Body of pancreas (tissue), 4 donors: ENCODE data around the gene MECR. TPM values are rescaled to one million over a fixed set of nuclear protein-coding genes. Genes with fewer than 3 reads are reported as not detected.

Experiments
- ATAC-seq: fragments of 150-250 bp; one replicate; pipeline ENCODE4 v1.9.1; 2016
- DNase-seq, 4 donors: peaks; one replicate each; pipeline ENCODE4 v3.0.0-alpha.2; 2019
- H3K27ac ChIP-seq, 4 donors: fragments of 200-600 bp; sonication (generic); 1 replicate in 3 of 4; 2 replicates in 1 of 4; pipeline versions ENCODE4 v1.5.1 to v1.6.1; 2016 to 2019; ENCODE audit warnings: mild to moderate bottlenecking in 1 of 4, mixed read lengths in 1 of 4, moderate library complexity in 1 of 4
- H3K27me3 ChIP-seq, 2 donors: fragments of 200-600 bp; sonication (generic); one replicate each; pipeline ENCODE4 v1.6.0; 2016; ENCODE audit warnings: mild to moderate bottlenecking in 1 of 2
- H3K36me3 ChIP-seq, 2 donors: fragments of 200-600 bp; sonication (generic); replicated peaks in 1 of 2; 2 replicates each; pipeline ENCODE4 v1.5.1; 2016; ENCODE audit warnings: low read depth in 2 of 2; ENCODE audit not compliant: insufficient read depth in 1 of 2
- H3K4me1 ChIP-seq: fragments of 200-600 bp; sonication (generic); one replicate; pipeline ENCODE4 v1.6.0; 2016
- H3K4me3 ChIP-seq, 2 donors: fragments of 200-600 bp; sonication (generic); 1 replicate in 1 of 2; 2 replicates in 1 of 2; pipeline ENCODE4 v1.5.1; 2016 to 2019
- H3K9me3 ChIP-seq, 3 donors: fragments of 200-600 bp; sonication (generic); 1 replicate in 2 of 3; 2 replicates in 1 of 3; pipeline ENCODE4 v1.5.1; 2016
- POLR2A ChIP-seq, 3 donors: fragments of 450-650 bp; IDR thresholded peaks; one replicate each; pipeline ENCODE4 v1.6.1; 2016; ENCODE audit warnings: antibody characterized with exemption in 3 of 3, mild to moderate bottlenecking in 2 of 3
- WGBS, 2 donors: methylation state at CpG; one replicate each; pipeline ENCODE4 v1.1.5; 2017; 5-methylcytosine and 5-hydroxymethylcytosine counted together
- intact Hi-C: fragments of 100-400 bp; cut with DNase I; formaldehyde crosslinking; loops from one replicate; pipeline ENCODE4 v1.15.1; 2023
- total RNA-seq, 2 donors: library from RNA; depleted of rRNA; stranded (reverse); fragments of >200 nt; gene quantifications; one replicate each; pipeline ENCODE4 v1.1.0, GENCODE V29; 2016
- TF ChIP-seq, protein P1 (sequence below), 7 experiments: fragments of 450-650 bp in 4 of 7; fragments of 200-600 bp in 3 of 7; sonication (generic) in 3 of 7; IDR thresholded peaks; one replicate each; pipeline ENCODE4 v1.5.1; 2016 to 2019; ENCODE audit warnings: antibody characterized with exemption in 7 of 7

Gene MECR
- total RNA-seq, 2 donors from 2014 or later, result 10.6 to 30.7 TPM

DNA sequence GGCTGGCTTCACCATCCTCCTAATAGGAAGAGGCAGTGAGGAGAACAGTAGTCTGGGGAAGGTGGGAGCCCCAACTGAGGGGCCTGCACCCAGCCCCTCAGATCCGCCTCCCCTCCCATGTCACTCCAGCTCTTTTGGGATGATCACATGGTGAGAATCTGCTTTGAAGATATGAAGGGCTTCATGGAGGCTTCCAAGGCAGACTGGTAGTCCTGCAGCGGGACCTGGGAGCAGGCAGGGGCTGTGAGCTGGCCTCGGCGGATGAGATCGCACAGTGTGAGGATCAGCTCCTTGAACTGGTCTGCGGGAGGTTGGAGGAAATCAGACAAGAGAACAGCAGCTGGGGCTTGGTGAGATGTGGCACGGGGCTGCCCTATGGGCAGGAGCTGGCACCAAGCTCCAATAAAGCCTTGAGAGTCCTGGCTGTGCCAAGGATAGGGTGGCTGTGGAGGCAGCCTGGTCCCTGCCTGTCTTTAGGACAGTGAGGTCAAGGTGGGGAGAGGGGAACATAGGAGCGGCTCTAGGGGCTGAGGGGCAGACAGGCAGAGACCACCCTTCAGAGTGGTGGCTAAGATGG, 36.8 kb downstream of the MECR start:
- no peak for ATAC-seq
- Histone ChIP-seq H3K27me3 (no peaks in the 10 kb centered on the region), H3K27ac (no peak overlapping the region), H3K36me3 (no peaks in the 10 kb centered on the region), H3K4me1 (no peaks in the 10 kb centered on the region), H3K4me3 (no peak overlapping the region), H3K9me3 (no peaks in the 10 kb centered on the region)
- intact Hi-C loops, result no loop called here
- DNase-seq, result no peak
- TF ChIP-seq POLR2A (IDR thresholded peaks at IDR 0.05), result no peak
- TF ChIP-seq, protein P1, sequence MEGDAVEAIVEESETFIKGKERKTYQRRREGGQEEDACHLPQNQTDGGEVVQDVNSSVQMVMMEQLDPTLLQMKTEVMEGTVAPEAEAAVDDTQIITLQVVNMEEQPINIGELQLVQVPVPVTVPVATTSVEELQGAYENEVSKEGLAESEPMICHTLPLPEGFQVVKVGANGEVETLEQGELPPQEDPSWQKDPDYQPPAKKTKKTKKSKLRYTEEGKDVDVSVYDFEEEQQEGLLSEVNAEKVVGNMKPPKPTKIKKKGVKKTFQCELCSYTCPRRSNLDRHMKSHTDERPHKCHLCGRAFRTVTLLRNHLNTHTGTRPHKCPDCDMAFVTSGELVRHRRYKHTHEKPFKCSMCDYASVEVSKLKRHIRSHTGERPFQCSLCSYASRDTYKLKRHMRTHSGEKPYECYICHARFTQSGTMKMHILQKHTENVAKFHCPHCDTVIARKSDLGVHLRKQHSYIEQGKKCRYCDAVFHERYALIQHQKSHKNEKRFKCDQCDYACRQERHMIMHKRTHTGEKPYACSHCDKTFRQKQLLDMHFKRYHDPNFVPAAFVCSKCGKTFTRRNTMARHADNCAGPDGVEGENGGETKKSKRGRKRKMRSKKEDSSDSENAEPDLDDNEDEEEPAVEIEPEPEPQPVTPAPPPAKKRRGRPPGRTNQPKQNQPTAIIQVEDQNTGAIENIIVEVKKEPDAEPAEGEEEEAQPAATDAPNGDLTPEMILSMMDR (IDR thresholded peaks at IDR 0.05), result no peak
- WGBS, 2 donors, result 91 to 94% methylated on average over 7 to 8 of the region's 8 CpGs

DNA sequence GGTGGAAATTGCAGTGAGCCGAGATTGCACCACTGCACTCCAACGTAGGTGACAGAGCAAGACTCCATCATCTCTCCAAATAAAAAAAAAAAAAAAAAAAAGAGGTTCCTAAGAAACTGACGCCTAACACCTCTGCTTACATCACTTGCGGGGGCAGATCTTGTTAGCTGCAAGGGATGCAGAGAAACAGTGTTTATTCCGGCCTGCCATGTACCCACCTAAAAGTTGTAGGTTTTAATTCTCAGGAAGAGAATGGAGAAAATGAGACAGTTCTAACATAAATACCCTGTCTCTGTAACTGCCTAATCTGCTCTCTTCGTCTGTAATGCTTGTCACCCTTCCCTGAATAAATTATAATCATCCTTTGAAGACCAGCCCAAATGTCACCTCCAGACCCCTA, 40.0 kb downstream of the MECR start:
- TF ChIP-seq, protein P1 (IDR thresholded peaks at IDR 0.05), result no peak
- intact Hi-C loops, result no loop called here
- Histone ChIP-seq H3K9me3 (no peaks in the 10 kb centered on the region), H3K27ac (no peak overlapping the region), H3K36me3 (no peaks in the 10 kb centered on the region), H3K27me3 (no peaks in the 10 kb centered on the region), H3K4me1 (no peaks in the 10 kb centered on the region), H3K4me3 (no peak overlapping the region)
- no peak for DNase-seq
- ATAC-seq, result no peak
- WGBS, 2 donors, result 84 to 92% methylated on average over 6 of the region's 6 CpGs

DNA sequence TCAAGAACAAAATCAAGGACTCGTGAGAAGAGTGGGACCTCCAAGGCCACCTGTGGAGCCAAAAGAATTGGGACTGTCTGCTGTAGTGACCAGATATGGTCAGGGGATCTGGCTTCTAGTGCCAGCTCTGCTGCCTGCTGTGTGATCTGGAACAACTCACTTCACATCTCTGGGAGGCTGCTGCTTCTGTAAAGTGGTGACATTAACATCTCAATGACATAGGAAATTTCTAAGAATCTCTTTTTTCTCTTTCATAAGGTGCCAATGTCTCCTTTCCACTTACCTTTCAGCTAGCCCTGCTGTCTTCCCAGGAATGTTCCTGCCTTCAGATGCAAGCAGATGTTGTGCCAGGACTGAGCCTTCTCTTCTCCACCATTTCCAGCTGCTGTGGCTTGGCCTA, 44.0 kb downstream of the MECR start:
- intact Hi-C loops, result no loop called here
- WGBS, 2 donors, result 41 to 42% methylated on average over 1 of the region's 1 CpG
- ATAC-seq, result no peak
- Histone ChIP-seq H3K36me3 (no peaks in the 10 kb centered on the region), H3K4me1 (peaks cover 6% of the 10 kb centered on the region), H3K27ac (no peak overlapping the region), H3K27me3 (no peaks in the 10 kb centered on the region), H3K9me3 (no peaks in the 10 kb centered on the region), H3K4me3 (no peak overlapping the region)
- TF ChIP-seq POLR2A (IDR thresholded peaks at IDR 0.05), result no peak
- TF ChIP-seq, protein P1 (IDR thresholded peaks at IDR 0.05), result no peak
- peak in 1 of 4 donors; percentile 3 for DNase-seq

DNA sequence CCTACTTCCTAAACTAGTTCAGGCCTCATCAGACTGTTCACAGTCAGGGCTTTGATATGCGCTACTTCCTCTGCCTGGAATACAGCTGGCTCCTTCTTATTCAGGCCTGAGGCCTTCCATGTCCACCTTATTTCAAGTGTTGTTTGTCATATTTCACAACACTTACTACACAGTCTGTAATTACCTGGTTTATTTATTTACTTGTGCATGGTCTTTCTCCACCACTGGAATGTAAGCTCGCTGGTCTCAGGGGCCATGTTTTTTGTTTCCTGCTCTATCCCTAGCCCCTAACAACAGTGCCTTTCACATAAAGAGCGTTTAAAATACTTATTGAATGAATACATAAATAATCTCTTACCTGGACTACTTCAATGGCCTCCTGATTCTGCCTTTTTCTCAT, 44.5 kb downstream of the MECR start:
- WGBS, 2 donors, result 51 to 60% methylated on average over 3 of the region's 3 CpGs
- H3K27ac ChIP-seq, result no peak overlapping the region

DNA sequence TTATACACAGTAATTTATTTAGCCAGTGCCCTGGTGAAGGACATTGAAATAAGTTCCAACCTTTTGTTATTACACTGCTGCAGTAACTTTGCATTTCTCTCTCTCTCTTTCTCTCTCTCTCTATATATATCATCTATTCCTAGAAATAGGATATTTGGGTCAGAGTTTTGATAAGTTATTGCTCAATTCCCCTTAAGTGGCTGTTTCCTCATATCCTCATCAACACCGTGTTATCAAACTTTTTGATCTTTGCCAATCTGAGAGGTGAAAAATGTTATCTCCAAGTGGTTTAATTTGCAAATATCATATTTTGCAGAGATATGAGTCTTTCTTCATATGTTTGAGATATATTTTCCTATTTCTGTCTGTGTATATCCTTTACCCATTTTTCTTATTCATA, 47.4 kb downstream of the MECR start:
- Histone ChIP-seq H3K36me3 (no peaks in the 10 kb centered on the region), H3K9me3 (no peaks in the 10 kb centered on the region), H3K4me3 (no peak overlapping the region), H3K27me3 (no peaks in the 10 kb centered on the region), H3K27ac (no peak overlapping the region), H3K4me1 (peaks cover 27% of the 10 kb centered on the region)
- intact Hi-C loops, result no loop called here
- DNase-seq, result no peak
- no peak for ATAC-seq
- TF ChIP-seq, protein P1 (IDR thresholded peaks at IDR 0.05), result no peak
- TF ChIP-seq POLR2A (IDR thresholded peaks at IDR 0.05), result no peak
- 29 to 41% methylated on average over 1 of the region's 1 CpG for WGBS, 2 donors

More for the DNA sequence above, 44.5 kb downstream of the MECR start:
- no peak for TF ChIP-seq POLR2A (IDR thresholded peaks at IDR 0.05)
- TF ChIP-seq, protein P1 (IDR thresholded peaks at IDR 0.05), result no peak
- Histone ChIP-seq H3K4me3 (no peak overlapping the region), H3K36me3 (no peaks in the 10 kb centered on the region), H3K4me1 (peaks cover 6% of the 10 kb centered on the region), H3K27me3 (no peaks in the 10 kb centered on the region), H3K9me3 (no peaks in the 10 kb centered on the region)
- DNase-seq (no peak), ATAC-seq (no peak)
- intact Hi-C loops, result no loop called here
